HFFc6 (cell line): ENCODE measurements around the gene TRIM66. TPM values are rescaled to one million over a fixed set of nuclear protein-coding genes. Genes with fewer than 3 reads are reported as not detected.

Experiments used
- DNase-seq: peaks from one replicate; pipeline ENCODE4 v3.0.0-alpha.2; 2018
- H3K27ac Mint-ChIP-seq: 2 replicates; pipeline ENCODE4 v1.8.0; 2020; ENCODE audit warnings: mild to moderate bottlenecking, mixed read lengths
- H3K27me3 Mint-ChIP-seq: 2 replicates; pipeline ENCODE4 v1.8.0; 2021; ENCODE audit warnings: mild to moderate bottlenecking, moderate library complexity, mixed read lengths; ENCODE audit not compliant: insufficient read depth
- H3K36me3 Mint-ChIP-seq: 2 replicates; pipeline ENCODE4 v1.8.0; 2021; ENCODE audit warnings: low read depth, mixed read lengths
- H3K4me1 Mint-ChIP-seq: 2 replicates; pipeline ENCODE4 v1.8.0; 2020; ENCODE audit warnings: low read depth, mixed read lengths
- H3K4me3 Mint-ChIP-seq: 2 replicates; pipeline ENCODE4 v1.8.0; 2020; ENCODE audit warnings: mild to moderate bottlenecking, moderate library complexity, mixed read lengths
- H3K9me3 Mint-ChIP-seq: 2 replicates; pipeline ENCODE4 v1.8.0; 2020; ENCODE audit warnings: mild to moderate bottlenecking, mixed read lengths
- long read RNA-seq: library from polyadenylated mRNA; unstranded; transcript quantifications from one replicate; pipeline ENCODE4 v2.0.0, GENCODE V29; 2019
- total RNA-seq, 6 experiments: library from RNA; stranded (reverse); fragmentation: NEBNext Ultra II Directional; extraction: Animal tissue kit (Norgen Biotek cat#: 25700); gene quantifications; 2 replicates in 1 of 6; 3 replicates in 5 of 6; pipeline ENCODE4 v1.2.3, GENCODE V29; 2021
- TF ChIP-seq, protein P1 (sequence below): fragments of 200-600 bp; sonication (generic); IDR thresholded peaks from 2 replicates; pipeline ENCODE4 v1.5.0; 2021; ENCODE audit warnings: antibody characterized with exemption, mild to moderate bottlenecking

The TRIM66 gene
- total RNA-seq = 1 to 10 TPM; 4.5 to 6.9 (median 5.6) TPM
- long read RNA-seq, partial matches to known transcripts = 1 of 2 reads
- long read RNA-seq, other reads (novel, unspliced or antisense) = 1 of 2 reads

- Mint-ChIP-seq H3K27ac (peak within 1 kb of the TSS; percentile 92), H3K4me1 (peaks cover 54% of the 10 kb centered on the region), H3K9me3 (peaks cover 4% of the 10 kb centered on the region; the same call in 1 of the 2 replicates), H3K4me3 (peak within 1 kb of the TSS; percentile 96), H3K27me3 (peaks cover 3% of the 10 kb centered on the region), H3K36me3 (peaks cover 67% of the 10 kb centered on the region)
- TF ChIP-seq, protein P1, sequence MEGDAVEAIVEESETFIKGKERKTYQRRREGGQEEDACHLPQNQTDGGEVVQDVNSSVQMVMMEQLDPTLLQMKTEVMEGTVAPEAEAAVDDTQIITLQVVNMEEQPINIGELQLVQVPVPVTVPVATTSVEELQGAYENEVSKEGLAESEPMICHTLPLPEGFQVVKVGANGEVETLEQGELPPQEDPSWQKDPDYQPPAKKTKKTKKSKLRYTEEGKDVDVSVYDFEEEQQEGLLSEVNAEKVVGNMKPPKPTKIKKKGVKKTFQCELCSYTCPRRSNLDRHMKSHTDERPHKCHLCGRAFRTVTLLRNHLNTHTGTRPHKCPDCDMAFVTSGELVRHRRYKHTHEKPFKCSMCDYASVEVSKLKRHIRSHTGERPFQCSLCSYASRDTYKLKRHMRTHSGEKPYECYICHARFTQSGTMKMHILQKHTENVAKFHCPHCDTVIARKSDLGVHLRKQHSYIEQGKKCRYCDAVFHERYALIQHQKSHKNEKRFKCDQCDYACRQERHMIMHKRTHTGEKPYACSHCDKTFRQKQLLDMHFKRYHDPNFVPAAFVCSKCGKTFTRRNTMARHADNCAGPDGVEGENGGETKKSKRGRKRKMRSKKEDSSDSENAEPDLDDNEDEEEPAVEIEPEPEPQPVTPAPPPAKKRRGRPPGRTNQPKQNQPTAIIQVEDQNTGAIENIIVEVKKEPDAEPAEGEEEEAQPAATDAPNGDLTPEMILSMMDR = peak; percentile 24; the same call in 1 of the 2 replicates
- DNase-seq = peak; percentile 95
These were observed at the start of gene TRIM66, which contains the start of gene RPL27A for GRCh38 chr11:8682303-8683114. TSS of gene TRIM66 (minus strand) at chr11:8682665. CDS start at chr11:8672274, 10,391 bp downstream. TSS of gene RPL27A (plus strand) at chr11:8682792. CDS start at chr11:8682814, 22 bp downstream.

- H3K36me3 Mint-ChIP-seq = peaks cover 17% of the 10 kb centered on the region
- H3K9me3 Mint-ChIP-seq = no peaks in the 10 kb centered on the region
- H3K27ac Mint-ChIP-seq = peak overlapping the region; percentile 71
- no peak for DNase-seq
- H3K27me3 Mint-ChIP-seq = peaks cover 5% of the 10 kb centered on the region
- peaks cover 58% of the 10 kb centered on the region for H3K4me1 Mint-ChIP-seq
- H3K4me3 Mint-ChIP-seq = no peak overlapping the region
- TF ChIP-seq, protein P1 = no peak
These were observed 49.3 kb upstream of the TRIM66 start for GRCh38 chr11:8731647-8732323.

GRCh38 chr11:8730697-8731020 is 48.2 kb upstream of the TRIM66 start:
- no peak overlapping the region for H3K27ac Mint-ChIP-seq
- H3K27me3 Mint-ChIP-seq = peaks cover 5% of the 10 kb centered on the region
- no peaks in the 10 kb centered on the region for H3K9me3 Mint-ChIP-seq
- H3K4me3 Mint-ChIP-seq = no peak overlapping the region
- TF ChIP-seq, protein P1 = no peak
- no peak for DNase-seq
- H3K4me1 Mint-ChIP-seq = peaks cover 70% of the 10 kb centered on the region
- H3K36me3 Mint-ChIP-seq = peaks cover 17% of the 10 kb centered on the region

DNA sequence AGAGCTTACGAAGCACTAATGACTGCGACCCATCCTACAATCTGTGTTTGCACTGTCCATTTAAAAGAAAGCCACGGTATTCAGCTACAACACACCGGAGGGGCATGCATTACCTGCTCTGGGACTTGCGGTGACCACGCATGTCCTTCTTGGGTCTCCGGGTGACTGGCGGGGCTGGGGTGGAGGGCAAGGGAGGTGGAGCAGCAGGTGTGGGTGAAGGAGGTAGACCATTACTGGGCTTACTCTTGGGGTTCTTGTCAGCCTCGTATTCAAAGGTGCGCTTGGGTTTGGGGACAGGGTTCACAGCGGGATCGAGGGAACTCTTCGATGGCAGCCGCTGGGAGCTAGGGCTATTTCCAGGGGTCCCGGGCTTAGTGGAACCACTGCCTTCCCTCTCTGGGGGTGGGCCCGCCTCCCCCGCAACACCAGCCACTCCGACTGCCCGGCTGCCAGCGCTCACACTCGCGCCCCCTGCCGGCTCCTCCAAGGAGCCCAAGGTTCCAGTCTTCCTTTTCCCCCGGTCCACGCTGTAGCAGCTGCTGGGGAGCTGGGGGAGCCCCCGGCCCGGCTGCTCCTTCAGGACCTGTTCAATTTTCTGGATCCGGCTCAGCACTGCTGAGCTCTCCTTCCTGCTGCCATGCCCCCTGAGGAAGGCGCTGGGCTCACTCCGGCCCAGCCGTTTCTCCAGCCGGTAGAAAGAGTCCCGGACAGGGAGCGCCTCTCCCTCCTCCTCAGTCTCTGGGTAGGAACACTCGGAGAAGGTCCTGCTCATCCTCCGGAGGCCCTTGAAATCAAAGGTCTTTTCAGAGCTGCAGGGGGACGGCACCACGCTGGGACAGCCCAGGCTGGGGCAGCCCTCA is 47.6 kb upstream of the TRIM66 start:
- DNase-seq = no peak
- Mint-ChIP-seq H3K36me3 (peaks cover 17% of the 10 kb centered on the region), H3K4me3 (no peak overlapping the region), H3K4me1 (peaks cover 70% of the 10 kb centered on the region), H3K27me3 (peaks cover 5% of the 10 kb centered on the region), H3K9me3 (no peaks in the 10 kb centered on the region), H3K27ac (no peak overlapping the region)
- TF ChIP-seq, protein P1 = no peak

GRCh38 chr11:8729067-8729466 is 46.6 kb upstream of the TRIM66 start:
- Mint-ChIP-seq H3K27ac (peak overlapping the region; percentile 63), H3K4me1 (peaks cover 67% of the 10 kb centered on the region), H3K4me3 (peak overlapping the region; percentile 38; the same call in 1 of the 2 replicates)

More at GRCh38 chr11:8729067-8729466, 46.6 kb upstream of the TRIM66 start:
- Mint-ChIP-seq H3K27me3 (peaks cover 5% of the 10 kb centered on the region), H3K9me3 (no peaks in the 10 kb centered on the region), H3K36me3 (peaks cover 22% of the 10 kb centered on the region)
- TF ChIP-seq, protein P1 = no peak
- no peak for DNase-seq
